Glutamatergic neuron (in vitro differentiated cells): ENCODE results near the gene MFAP3L. TPM values are rescaled to one million over a fixed set of nuclear protein-coding genes. Genes with fewer than 3 reads are reported as not detected.

Experiments used
- DNase-seq: peaks from one replicate; pipeline ENCODE4 v3.0.0; 2022
- H3K27ac Mint-ChIP-seq: one replicate; pipeline ENCODE4 v1.8.0; 2020; ENCODE audit warnings: mild to moderate bottlenecking, mixed read lengths, inconsistent platforms; ENCODE audit not compliant: unreplicated experiment
- H3K27me3 Mint-ChIP-seq: one replicate; pipeline ENCODE4 v1.8.0; 2020; ENCODE audit warnings: mild to moderate bottlenecking, moderate library complexity, mixed read lengths, inconsistent platforms; ENCODE audit not compliant: unreplicated experiment
- H3K36me3 Mint-ChIP-seq: one replicate; pipeline ENCODE4 v1.8.0; 2020; ENCODE audit warnings: mild to moderate bottlenecking, mixed read lengths, inconsistent platforms; ENCODE audit not compliant: unreplicated experiment
- H3K4me1 Mint-ChIP-seq: one replicate; pipeline ENCODE4 v1.8.0; 2020; ENCODE audit warnings: mild to moderate bottlenecking, low read depth, mixed read lengths, inconsistent platforms; ENCODE audit not compliant: unreplicated experiment
- H3K4me3 Mint-ChIP-seq: one replicate; pipeline ENCODE4 v1.8.0; 2020; ENCODE audit warnings: mild to moderate bottlenecking, mixed read lengths, inconsistent platforms; ENCODE audit not compliant: unreplicated experiment
- H3K9me3 Mint-ChIP-seq: one replicate; pipeline ENCODE4 v1.8.0; 2020; ENCODE audit warnings: mild to moderate bottlenecking, moderate library complexity, mixed read lengths, inconsistent platforms; ENCODE audit not compliant: unreplicated experiment
- total RNA-seq: library from RNA; stranded (reverse); fragmentation: NEBNext Ultra II Directional; extraction: Animal tissue kit (Norgen Biotek cat#: 25700); gene quantifications from one replicate; pipeline ENCODE4 v1.2.1, GENCODE V29; 2021; ENCODE audit not compliant: unreplicated experiment
- TF ChIP-seq, protein P1 (sequence below): fragments of 200-600 bp; sonication (generic); IDR thresholded peaks from one replicate; pipeline ENCODE4 v1.5.0; 2021; ENCODE audit not compliant: partially characterized antibody, unreplicated experiment

The MFAP3L gene
- total RNA-seq, 1 donor from 2014 or later: 8.4 TPM

DNA sequence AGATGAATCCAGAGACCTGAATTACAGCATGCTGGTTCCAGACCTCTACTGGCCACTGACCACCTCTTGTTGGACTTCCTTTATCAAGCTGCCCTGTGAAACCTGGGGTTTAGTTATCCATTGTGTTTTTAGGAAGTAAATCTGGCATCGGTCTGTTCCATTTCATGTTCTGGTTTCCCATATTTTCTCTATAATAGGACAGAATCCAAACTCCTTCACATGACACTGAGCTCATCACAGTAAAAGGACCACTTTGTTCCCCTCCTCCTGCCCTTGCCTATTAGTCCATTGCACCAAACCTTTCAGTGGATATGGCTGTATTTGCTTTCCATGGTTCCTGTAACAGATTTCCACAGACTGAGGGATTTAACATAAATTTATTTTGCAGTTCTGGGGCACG, 4.0 kb downstream of the MFAP3L start:
- Mint-ChIP-seq H3K27me3 (peaks cover 2% of the 10 kb centered on the region), H3K4me1 (no peaks in the 10 kb centered on the region), H3K9me3 (peaks cover 10% of the 10 kb centered on the region), H3K27ac (no peak overlapping the region), H3K4me3 (no peak overlapping the region), H3K36me3 (no peaks in the 10 kb centered on the region)
- TF ChIP-seq, protein P1, sequence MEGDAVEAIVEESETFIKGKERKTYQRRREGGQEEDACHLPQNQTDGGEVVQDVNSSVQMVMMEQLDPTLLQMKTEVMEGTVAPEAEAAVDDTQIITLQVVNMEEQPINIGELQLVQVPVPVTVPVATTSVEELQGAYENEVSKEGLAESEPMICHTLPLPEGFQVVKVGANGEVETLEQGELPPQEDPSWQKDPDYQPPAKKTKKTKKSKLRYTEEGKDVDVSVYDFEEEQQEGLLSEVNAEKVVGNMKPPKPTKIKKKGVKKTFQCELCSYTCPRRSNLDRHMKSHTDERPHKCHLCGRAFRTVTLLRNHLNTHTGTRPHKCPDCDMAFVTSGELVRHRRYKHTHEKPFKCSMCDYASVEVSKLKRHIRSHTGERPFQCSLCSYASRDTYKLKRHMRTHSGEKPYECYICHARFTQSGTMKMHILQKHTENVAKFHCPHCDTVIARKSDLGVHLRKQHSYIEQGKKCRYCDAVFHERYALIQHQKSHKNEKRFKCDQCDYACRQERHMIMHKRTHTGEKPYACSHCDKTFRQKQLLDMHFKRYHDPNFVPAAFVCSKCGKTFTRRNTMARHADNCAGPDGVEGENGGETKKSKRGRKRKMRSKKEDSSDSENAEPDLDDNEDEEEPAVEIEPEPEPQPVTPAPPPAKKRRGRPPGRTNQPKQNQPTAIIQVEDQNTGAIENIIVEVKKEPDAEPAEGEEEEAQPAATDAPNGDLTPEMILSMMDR: no peak
- no peak for DNase-seq

DNA sequence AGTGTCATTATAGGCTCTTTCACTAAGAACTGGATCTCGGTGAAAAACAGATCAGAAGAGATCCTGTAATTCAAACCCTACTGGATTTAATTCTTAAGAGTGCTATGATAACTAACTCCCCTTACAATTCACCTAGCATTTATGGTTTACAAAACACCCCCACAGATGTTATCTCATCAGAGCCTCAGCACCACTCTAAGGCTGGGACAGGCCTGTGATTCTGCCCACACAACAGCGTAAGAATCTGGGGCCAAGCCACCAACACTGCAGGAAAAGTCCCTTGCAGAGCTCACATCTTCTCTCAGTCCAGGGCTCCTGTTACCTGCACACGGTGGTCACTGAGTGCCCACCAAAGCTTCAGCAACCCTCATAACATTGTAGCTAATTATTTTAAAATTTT, 8.9 kb downstream of the MFAP3L start:
- H3K36me3 Mint-ChIP-seq: no peaks in the 10 kb centered on the region
- peaks cover 1% of the 10 kb centered on the region for H3K27me3 Mint-ChIP-seq
- no peak for DNase-seq
- no peak overlapping the region for H3K27ac Mint-ChIP-seq
- H3K9me3 Mint-ChIP-seq: no peaks in the 10 kb centered on the region
- H3K4me1 Mint-ChIP-seq: no peaks in the 10 kb centered on the region
- TF ChIP-seq, protein P1: no peak
- no peak overlapping the region for H3K4me3 Mint-ChIP-seq

GRCh38 chr4:170015285-170015684, 10.9 kb downstream of the MFAP3L start:
- TF ChIP-seq, protein P1: no peak
- H3K4me1 Mint-ChIP-seq: no peaks in the 10 kb centered on the region
- no peak overlapping the region for H3K27ac Mint-ChIP-seq
- DNase-seq: no peak
- peaks cover 2% of the 10 kb centered on the region for H3K9me3 Mint-ChIP-seq
- no peak overlapping the region for H3K4me3 Mint-ChIP-seq
- peaks cover 1% of the 10 kb centered on the region for H3K27me3 Mint-ChIP-seq
- H3K36me3 Mint-ChIP-seq: no peaks in the 10 kb centered on the region

DNA sequence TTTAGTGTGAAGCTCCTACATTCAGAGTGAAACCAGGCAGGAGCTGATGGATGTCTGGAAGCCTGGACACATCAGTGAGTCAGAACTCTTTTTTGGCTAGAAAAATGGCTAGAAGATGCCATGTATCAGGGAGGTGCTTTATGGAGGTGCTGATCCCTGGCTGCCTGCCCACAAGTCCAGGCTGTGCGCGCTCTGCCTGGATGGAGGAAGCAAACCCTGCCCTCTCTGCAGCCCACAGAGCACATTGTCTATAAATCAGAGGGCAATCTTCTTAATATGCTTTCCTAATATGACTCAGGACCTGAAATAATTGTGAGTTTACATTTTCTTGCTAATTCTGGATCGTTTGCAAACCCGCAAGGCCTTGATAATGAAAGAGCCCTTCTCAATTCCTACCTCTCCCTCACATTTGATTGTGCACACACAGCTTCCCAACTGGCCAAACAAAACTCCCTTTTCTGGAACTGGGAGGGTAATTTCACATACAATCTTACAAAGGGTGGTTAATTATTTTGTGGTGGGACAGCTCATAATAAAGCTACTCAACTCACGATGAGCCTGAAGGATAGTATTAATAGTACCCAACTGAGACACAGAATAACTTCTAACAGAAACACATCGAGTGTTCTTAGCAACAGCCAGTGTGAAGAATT, 11.7 kb downstream of the MFAP3L start:
- TF ChIP-seq, protein P1: no peak
- DNase-seq: no peak
- H3K36me3 Mint-ChIP-seq: no peaks in the 10 kb centered on the region
- H3K27me3 Mint-ChIP-seq: peaks cover 1% of the 10 kb centered on the region
- H3K4me3 Mint-ChIP-seq: no peak overlapping the region
- H3K9me3 Mint-ChIP-seq: peaks cover 2% of the 10 kb centered on the region
- no peak overlapping the region for H3K27ac Mint-ChIP-seq
- H3K4me1 Mint-ChIP-seq: no peaks in the 10 kb centered on the region

DNA sequence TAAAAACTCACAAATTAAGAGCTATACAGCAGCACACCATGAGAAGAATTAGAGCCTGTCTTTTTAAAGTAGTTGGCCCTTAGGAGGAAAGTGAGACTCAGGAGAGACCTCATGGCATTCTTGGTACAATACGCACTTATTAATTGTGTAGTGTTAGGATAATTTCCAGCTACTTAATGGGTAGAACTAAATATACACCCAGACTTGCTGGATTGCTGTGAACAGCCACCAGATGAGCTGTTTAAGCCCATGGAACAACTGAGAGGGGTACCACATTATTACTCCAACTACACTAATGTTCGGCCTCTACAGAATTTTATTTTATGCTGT, 13.6 kb downstream of the MFAP3L start:
- Mint-ChIP-seq H3K27ac (no peak overlapping the region), H3K4me3 (no peak overlapping the region)
- no peak for DNase-seq

More for the DNA sequence above, 13.6 kb downstream of the MFAP3L start:
- Mint-ChIP-seq H3K36me3 (no peaks in the 10 kb centered on the region), H3K4me1 (no peaks in the 10 kb centered on the region), H3K9me3 (peaks cover 2% of the 10 kb centered on the region), H3K27me3 (peaks cover 1% of the 10 kb centered on the region)
- TF ChIP-seq, protein P1: no peak
